ENCODE data around the gene PDRG1. TPM values are rescaled to one million over a fixed set of nuclear protein-coding genes. Genes with fewer than 3 reads are reported as not detected.

The PDRG1 gene
- polyA plus RNA-seq, 1 of the 3 experiments (the other 2 are of a cell fraction), result 18.9 TPM

GRCh38 chr20:31936420-31936819 is 15.4 kb downstream of the PDRG1 start:
- Histone ChIP-seq H3K36me3 (replicated peaks in 1 of 2; ENCODE audit: control insufficient read depth in 1 of 2, insufficient read depth in 2 of 2, low read length in 1 of 2) (no peaks in the 10 kb centered on the region), H3K9me2 (no peaks in the 10 kb centered on the region), H3K27ac (ENCODE audit: low read depth in 2 of 2, low read length in 1 of 2) (no peak overlapping the region), H3K4me3 (ENCODE audit: low read depth in 2 of 2, low read length in 1 of 2) (no peak overlapping the region), H3K9ac (no peak overlapping the region), H3K27me3 (ENCODE audit: insufficient read depth) (no peaks in the 10 kb centered on the region), H3K4me2 (no peak overlapping the region), H2AFZ (ENCODE audit: low read depth) (no peak overlapping the region), H3K4me1 (ENCODE audit: control insufficient read depth in 1 of 2, insufficient read depth in 2 of 2, low read depth in 1 of 2, low read length in 1 of 2) (no peaks in the 10 kb centered on the region), H4K20me1 (ENCODE audit: insufficient read depth) (no peaks in the 10 kb centered on the region), H3F3A (replicated peaks; ENCODE audit: insufficient read depth) (no peaks in the 10 kb centered on the region), H3K9me3 (no peaks in the 10 kb centered on the region), H3K79me2 (ENCODE audit: insufficient read depth) (no peaks in the 10 kb centered on the region)
- TF ChIP-seq PBX3 (IDR thresholded peaks at IDR 0.05) (no peak), FOXJ3 (CRISPR knock-in tag; IDR thresholded peaks at IDR 0.05) (no peak), POLR2AphosphoS5 (IDR thresholded peaks at IDR 0.05; ENCODE audit: low read depth, low read length) (no peak), IRF3 (IDR thresholded peaks at IDR 0.05; ENCODE audit: low read depth, low read length) (no peak), TCF12 (IDR thresholded peaks at IDR 0.05) (no peak), GABPA (IDR thresholded peaks at IDR 0.05; ENCODE audit: low read depth) (no peak), FOSL2 (IDR thresholded peaks at IDR 0.05; ENCODE audit: borderline replicate concordance, low read depth) (no peak), RXRA (IDR thresholded peaks at IDR 0.05; ENCODE audit: borderline replicate concordance, low read depth) (no peak), TAF1 (IDR thresholded peaks at IDR 0.05; ENCODE audit: borderline replicate concordance, low read depth, low read length) (no peak), CTCF (IDR thresholded peaks at IDR 0.05) (no peak), SMC3 (IDR thresholded peaks at IDR 0.05; ENCODE audit: low read depth, low read length) (no peak), RFX5 (IDR thresholded peaks at IDR 0.05; ENCODE audit: low read length) (no peak), NRF1 (IDR thresholded peaks at IDR 0.05; ENCODE audit: low read depth, low read length) (no peak), EP300 (IDR thresholded peaks at IDR 0.05; ENCODE audit: borderline replicate concordance in 1 of 2, low read depth in 1 of 2, low read length in 1 of 2) (no peak), ELF1 (IDR thresholded peaks at IDR 0.05) (no peak), TEAD4 (IDR thresholded peaks at IDR 0.05; ENCODE audit: borderline replicate concordance, insufficient read depth) (no peak), FOXM1 (IDR thresholded peaks at IDR 0.05; ENCODE audit: low read depth) (no peak), RAD21 (IDR thresholded peaks at IDR 0.05; ENCODE audit: low read length) (no peak)
- POLR2A ChIA-PET, result no interaction called here
- CTCF ChIA-PET, result interaction anchor here (0.6 to 1.7 kb wide), 5 partner anchors 16 to 1414 kb away, joined by 3 to 6 read pairs (median 3); no protein-coding TSS in a partner anchor
- 92% methylated on average over 4 of the region's 4 CpGs for WGBS (ENCODE audit: low lambda C conversion rate)
- DNase-seq, result no peak

All from SK-N-SH (cell line).